GM10847 (cell line): ENCODE data around the gene ZDHHC8.

Experiments
- POLR2A ChIP-seq: IDR thresholded peaks from 2 replicates; pipeline ENCODE4 v1.6.1; 2011; ENCODE audit not compliant: insufficient read length; ENCODE audit errors: extremely low read depth

ZDHHC8 gene

DNA sequence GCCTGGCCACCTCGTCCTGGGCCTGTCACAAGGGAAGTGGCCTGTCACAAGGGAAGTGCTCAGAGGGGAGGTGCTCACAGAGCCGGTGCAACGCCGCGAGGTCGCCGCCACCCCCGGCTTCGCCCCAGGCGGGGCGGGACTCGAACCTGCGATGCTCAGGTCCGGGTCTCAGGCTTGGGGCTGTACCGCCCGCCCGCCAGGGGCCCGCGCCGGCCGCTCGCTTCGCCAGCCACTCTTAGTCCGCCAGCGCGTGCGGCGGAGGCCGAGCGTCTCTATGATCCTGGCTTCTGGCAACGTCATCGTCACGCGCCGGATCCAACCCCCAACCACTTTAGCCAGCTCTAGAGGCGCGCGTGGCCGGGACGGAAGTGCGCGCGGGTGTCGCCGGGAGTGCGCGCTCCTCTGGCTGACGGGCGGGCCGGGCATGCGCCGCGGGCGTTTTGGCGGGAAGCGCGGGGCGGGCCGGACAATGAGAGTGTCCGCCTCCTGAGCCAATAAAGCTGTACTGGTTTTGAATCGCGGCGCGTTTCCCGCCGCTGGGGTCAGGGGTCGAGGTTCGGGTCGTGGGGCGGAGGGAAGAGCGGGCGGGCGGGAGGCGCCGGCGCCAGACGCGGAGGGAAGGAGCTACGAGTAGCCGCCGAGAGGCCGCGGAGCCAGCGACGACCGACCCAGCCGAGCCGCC, 14.5 kb upstream of the ZDHHC8 start, which contains the start of gene TRMT2A:
Gene TRMT2A, minus strand, starts transcription at position 276 of the 682 bp plus-strand sequence. CDS start 320 bp downstream, outside the sequence.
- TF ChIP-seq POLR2A: peak; percentile 51

DNA sequence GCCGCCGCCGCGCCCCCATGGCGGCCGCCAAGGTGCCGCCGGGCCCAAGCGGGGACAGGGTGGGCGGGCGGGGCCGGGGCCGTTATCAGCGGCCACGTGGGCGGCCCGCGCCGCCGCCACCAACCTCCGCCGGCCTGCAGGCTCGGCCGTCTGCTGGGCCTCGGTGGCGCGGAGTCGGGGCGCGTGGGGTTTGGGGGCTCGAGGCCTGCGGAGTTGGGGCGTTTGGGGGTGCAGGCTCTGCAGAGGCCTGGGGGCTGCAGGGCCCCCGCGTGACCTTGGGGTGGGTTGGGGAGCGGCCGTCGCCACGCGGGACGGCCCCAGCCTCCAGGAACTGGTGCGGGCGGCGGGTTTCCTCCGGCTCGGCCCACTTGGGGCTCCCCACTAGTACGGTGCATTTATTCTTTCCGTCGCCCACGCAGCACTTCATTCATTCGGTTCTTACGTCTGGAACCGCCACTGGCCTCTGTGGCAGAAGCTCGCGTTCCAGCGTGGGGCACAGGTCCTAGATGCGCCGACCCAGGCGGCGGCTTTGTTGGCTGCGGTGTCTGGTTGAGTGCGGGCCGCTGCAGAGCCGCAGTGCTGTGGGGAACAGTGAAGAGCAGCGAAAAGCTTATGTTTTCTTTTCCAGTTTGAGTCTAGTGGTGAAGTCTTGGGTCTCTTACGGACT, 13.8 kb upstream of the ZDHHC8 start:
- no peak for TF ChIP-seq POLR2A

DNA sequence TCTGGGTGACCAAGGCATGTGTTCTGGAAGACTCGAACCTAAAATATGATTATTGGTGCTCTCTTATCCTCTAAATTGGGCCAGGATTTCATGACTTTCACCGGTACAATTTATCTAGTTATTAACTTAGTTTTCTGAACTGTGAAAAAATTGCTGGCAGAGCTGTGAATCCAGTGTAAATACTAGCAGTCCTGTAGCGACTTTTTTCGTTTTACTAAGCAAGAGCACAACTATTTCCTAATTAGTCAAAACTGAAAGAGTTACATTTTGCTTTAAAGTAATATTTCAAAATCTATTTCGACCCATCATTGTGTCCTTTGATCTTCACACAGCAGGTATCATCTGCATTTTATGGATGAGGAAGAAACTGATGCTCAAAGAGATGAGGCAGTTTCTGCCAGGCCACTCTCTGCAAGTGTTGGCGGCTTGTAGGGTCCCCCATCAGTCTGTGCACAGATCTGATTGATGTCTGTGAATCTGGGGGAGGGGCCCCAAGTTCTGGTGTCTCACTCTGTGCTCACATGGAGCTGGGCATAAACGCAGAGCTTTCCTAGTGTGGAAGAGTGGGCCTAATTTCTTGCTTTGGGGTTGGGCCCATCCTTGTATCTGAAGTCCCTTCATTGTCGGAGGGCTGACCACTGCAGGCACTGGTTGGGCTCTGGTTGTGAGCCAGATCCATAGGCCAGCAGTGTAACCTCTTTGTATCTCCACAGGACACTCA, 13.1 kb upstream of the ZDHHC8 start:
- no peak for TF ChIP-seq POLR2A

DNA sequence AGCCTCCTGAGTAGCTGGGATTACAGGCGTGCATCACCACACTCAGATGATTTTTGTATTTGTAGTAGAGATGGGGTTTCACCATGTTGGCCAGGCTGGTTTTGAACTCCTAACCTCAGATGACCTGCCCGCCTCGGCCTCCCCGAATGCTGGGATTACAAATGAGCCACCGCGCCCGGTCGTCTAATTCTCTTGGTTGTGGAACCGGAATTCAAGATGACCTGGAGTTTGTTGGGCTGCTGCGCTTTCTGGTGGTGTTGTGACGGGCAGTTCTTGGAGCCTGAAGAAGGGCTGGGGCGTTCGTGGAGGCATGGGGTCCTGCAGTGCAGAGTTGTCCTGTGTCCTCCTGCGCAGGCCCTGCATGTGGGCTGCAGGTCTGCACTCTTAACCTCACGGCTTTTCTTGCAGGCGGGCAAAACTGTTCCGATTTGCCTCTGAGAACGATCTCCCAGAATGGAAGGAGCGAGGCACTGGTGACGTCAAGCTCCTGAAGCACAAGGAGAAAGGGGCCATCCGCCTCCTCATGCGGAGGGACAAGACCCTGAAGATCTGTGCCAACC, 9.7 kb upstream of the ZDHHC8 start:
- TF ChIP-seq POLR2A: no peak

DNA sequence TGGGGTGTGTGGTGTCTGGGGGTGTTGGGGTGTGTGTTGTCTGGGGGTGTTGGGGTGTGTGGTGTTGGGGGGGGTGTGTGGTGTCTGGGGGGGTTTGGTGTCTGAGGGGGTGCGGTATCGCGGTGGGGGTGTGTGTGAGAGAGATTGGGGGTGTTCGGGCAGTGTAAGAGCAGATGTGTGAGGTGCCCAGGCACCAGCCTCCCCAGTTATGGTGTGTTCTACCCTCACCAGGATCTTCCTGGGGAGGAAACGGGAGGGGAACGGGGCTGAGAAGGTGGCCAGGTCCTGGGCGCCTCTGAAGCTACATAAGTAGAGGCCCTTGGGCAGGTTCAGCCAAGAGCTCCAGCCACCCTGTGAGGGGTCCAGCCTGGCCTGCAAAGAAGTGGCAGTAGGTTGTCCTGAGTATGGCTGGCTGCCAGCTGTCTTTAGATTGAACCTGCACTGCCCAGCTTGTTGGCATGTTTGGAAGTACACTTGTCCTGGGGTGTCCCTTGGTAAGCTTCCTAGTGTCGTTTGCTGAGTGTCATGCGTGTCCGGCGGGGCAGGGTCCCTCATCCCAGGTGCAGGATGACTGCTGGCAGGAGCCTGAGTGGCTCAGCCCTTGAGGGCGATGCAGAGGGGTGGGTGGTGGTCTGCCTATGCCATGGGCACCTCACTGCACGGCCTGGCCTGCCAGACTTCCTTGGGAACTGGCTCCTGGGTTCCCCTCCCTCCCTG, 8.1 kb upstream of the ZDHHC8 start:
- TF ChIP-seq POLR2A: no peak

- TF ChIP-seq POLR2A: no peak
These were observed 7.4 kb upstream of the ZDHHC8 start for GRCh38 chr22:20124083-20124787.

GRCh38 chr22:20125201-20126174, 6.1 kb upstream of the ZDHHC8 start:
- no peak for TF ChIP-seq POLR2A

DNA sequence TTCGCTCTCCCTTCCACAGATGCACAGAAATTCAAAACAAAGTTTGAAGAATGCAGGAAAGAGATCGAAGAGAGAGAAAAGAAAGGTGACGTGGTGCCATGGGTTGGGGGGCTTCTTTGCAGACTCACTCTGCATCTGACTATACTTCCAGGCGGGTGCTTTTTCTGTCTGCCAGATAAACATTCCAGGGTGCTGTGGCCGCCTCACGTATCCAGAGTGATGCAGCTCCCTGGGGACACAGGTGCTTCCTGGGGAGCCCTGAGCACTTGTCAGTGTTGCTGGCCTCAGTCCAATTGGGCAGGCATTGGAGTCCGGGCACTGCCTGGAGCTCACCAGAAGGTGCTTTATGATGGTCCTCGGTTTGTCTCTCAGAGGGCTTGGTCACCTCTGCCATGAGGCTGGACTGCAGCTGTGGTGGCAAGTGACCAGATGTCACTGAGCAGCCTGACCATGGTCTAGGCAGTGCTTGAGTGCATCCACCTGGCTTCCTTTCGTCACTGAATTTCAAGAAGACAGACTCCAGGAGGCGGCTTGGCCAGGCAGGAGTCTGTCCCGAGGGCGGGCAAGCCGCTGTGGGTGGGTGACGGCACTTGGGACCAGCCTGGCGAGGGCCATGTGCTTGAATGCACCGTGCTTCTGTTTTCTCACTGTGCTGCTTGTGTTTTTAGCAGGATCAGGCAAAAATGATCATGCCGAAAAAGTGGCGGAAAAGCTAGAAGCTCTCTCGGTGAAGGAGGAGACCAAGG, 5.1 kb upstream of the ZDHHC8 start:
- no peak for TF ChIP-seq POLR2A

GRCh38 chr22:20127318-20127868, 4.2 kb upstream of the ZDHHC8 start:
- no peak for TF ChIP-seq POLR2A

DNA sequence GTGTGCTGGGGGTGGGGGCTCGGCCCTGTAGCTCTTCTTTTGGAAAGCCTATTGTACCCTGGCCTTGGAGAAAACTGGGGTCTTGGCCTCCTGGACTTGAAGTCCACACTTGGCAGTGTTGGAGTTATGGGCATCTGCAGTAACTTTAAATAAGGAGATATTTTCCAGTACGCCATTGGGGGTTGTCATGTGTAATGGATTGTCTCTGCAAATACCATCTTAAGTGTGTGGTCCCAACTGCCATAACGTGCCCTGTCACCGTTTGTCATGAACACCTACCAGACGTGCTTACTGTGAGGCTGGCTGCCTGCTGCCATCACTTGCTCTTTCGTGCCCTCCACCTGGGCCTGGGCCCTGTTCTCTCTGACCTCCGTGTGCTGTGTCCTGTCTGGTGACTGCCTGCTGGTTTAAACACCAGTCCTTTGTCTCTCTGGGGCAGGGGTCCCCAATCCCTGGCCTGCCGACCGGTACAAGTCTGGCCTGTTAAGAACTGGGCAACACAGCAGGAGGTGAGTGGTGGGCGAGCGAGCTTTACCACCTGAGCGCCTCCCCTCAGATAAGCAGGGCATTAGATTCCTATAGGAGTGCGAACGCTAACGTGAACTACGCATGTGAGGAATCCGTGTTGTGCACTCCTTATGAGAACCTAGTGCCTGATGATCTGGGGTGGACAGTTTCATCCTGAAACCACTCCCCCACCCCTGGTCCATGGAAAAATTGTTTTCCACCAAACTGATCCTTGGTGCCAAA, 3.6 kb upstream of the ZDHHC8 start:
- no peak for TF ChIP-seq POLR2A

- no peak for TF ChIP-seq POLR2A
These were observed 3.0 kb upstream of the ZDHHC8 start for GRCh38 chr22:20128619-20128901.
